HT1080 (cell line): ENCODE results near the gene ZSCAN5B. TPM values are rescaled to one million over a fixed set of nuclear protein-coding genes. Genes with fewer than 3 reads are reported as not detected.

Experiments
- DNase-seq: peaks from one replicate; pipeline ENCODE4 v3.0.0-alpha.2; 2015; ENCODE audit warnings: low read depth
- total RNA-seq: library from RNA; depleted of rRNA; stranded (reverse); fragments of >200 nt; shearing (Covaris generic); gene quantifications from 2 replicates; pipeline ENCODE4 v1.2.3, GENCODE V29; 2014; rRNA removed

ZSCAN5B gene
- total RNA-seq, 1 experiment from 2014 or later: not detected

DNA sequence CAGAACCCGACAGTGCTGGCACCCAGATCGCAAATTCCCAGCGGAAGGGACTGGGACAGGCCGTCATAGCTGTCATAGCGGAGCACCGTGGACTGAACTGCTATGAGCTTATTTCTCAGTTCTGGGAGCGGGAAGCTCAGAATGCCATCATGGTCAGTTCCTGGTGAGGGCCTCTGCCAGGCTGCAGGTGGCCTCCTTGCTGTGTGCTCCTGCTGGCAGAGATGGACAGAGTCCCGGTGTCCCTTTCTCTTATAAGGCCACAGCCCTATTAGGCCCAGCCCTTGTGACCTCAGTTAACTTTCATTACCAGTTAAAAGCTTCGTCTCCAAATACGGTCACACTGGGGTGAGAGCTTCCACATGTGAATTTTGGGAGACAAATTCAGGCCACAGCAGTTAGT, 51.9 kb downstream of the ZSCAN5B start:
- DNase-seq: no peak

DNA sequence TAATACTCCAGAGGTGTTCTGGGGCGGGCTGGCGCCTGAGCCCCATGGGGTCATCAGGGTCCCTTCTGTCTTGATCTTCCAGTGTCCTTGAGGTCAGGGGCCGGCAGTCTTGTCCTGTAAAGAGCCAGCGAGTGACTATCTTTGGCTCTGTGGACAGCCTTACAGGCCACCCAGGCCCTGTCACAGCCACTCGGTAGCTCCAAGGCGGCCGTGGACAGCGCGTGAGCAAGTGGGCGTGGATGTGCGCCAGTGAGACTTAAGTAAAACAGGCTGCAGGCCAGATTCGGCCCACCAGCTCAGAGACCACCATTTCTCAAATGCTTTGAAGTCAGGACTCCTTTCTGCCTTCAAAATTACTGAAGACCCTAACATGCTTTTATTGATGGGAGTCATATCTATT, 52.8 kb downstream of the ZSCAN5B start:
- DNase-seq: no peak

DNA sequence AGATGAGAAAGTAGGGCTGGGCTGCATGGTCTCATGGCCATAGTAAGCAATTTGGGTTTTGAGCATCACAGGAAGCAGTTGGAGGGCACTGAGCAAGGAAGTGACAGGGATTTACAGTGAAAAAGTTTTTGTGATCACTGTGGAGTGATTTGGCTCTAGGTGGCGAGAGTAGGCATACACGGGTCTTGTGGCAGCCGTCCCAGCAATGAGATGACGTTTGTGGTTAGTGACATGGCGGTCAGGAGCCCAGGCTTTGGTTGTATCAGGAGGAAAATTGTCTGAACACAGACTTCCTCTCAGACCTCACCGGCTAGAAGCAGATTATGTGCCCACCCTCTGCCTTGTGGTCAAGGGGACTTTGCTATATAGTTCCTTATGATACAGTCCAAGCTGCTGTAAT, 53.2 kb downstream of the ZSCAN5B start:
- no peak for DNase-seq

DNA sequence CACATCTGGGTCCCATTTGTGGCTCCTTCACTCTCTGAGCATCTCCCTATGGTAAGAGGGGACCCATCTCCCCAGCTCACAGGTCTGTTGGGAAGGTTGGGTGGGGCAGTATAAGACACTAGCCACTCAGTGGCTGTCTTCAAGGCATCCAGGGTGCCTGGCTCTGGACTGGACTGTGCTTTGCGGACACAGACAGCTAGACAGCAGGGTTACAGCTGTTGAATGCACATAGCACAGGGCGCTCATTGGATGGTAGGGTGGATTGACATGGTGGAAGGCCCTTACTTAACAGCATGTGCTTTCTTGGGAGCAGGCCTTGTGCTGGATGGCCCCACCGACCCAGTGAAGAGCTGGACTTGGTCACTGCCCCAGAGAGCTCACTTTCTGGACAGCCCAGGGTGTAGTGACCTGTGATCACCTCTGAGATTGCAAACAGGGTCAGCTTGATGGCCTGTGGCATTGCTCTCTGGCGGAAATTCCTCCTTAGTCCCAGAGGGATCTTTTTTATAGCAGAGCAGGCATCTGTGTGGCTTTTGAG, 54.6 kb downstream of the ZSCAN5B start:
- no peak for DNase-seq

DNA sequence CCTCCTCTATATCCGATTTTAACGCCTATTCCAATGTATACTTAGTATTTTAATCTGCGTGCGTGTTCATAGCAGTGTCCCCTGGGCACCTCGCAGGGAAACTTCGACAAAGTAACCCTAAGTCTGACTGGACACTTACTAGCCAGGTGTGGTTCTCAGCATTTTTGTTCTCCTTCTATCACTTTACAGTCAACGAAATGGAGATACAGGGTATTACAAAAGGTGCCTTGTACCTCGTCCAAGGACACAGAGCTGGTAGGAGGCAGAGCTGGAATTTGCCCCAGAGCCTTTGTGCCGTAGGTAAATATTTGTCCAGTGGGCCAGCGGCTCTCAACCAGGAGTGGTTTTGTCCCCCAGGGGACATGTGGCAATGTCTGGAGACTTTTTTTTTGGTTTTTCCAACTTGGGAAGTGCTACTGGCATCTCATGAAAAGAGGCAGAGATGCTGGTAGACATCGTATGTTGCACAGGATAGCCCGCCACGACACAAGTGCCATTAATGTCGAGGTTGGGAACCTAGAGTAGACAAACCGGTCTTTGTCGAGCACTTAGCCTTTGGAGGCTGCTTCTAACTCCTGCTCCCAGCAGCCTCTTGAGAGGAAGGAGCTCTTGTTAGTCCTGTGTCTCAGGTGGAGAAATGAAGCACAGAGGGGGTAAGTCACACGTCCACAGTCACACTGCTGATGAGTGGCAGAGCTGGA, 55.3 kb downstream of the ZSCAN5B start:
- DNase-seq: no peak

DNA sequence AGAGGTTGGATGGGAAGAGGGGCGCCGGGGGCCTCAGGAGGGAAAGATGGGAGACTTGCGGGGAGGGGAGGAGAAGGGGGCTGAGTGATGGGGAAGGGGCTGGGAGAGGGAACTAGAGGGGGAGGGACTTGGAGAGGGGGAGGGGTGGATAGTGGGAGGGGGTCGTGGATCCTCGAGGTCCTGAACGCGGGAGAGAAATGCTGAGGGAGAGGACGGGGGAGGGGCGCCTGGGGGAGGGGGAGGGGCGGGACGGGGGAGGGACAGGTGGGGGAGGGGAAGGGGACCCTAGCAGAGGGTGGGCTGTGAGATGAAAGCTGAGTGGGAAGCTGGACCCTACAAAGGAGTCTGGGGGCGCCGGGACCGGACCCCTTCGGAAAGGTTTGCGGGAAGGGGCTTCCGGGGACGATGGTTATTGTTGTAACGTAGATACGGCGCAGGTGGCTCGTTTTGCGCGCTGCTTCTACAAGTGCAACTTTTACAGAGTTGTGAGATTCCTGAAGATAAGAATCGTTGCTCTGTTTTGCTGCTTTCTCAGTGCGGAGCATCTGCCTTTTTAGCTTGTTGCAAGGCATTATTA, 56.1 kb downstream of the ZSCAN5B start:
- no peak for DNase-seq

DNA sequence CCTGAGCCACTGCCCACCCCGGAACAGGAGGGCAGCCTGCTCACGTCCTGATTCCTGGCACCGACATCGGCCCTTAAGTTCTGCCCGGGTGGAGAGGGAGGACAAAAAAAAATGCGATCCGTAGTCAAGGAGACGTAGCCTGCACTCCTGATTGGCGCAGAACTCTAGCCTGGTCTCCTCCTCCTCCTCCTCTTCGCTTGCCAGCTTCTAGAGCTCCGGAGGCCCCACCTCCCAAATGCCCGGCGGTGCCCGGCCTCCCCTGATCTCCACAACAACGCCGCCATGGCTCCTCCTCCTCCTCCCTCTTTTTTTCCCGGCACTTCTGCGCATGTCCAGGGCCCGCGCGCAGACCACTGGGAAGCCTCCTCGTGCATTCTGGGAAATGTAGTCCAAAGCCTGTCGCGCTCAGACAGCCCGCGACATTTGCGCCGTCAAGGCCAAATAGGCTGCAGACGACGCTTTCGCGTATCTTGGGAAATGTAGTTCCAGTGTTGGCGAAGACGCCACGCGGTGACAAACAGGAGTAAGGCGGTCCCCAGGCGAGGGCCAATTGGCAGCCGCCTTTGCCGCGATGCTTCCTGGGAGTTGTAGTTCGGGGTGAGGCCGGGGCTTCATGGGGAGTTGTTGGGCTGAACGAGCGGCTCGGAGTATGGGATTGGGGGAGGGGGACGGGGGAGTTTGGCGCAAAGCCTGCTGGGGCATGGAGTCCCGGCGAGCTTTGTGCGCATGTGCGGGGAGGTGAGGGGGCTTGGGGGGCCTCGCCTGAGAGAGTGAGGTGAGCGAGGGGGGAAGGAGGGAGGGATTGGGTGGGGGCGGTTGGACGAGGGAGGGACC, 56.8 kb downstream of the ZSCAN5B start, which contains the start of gene ZNF444:
ZNF444 (plus strand) TSS at position 705 of the 834 bp plus-strand sequence. CDS start 5,625 bp downstream, outside the sequence.
- DNase-seq: peak; percentile 99

DNA sequence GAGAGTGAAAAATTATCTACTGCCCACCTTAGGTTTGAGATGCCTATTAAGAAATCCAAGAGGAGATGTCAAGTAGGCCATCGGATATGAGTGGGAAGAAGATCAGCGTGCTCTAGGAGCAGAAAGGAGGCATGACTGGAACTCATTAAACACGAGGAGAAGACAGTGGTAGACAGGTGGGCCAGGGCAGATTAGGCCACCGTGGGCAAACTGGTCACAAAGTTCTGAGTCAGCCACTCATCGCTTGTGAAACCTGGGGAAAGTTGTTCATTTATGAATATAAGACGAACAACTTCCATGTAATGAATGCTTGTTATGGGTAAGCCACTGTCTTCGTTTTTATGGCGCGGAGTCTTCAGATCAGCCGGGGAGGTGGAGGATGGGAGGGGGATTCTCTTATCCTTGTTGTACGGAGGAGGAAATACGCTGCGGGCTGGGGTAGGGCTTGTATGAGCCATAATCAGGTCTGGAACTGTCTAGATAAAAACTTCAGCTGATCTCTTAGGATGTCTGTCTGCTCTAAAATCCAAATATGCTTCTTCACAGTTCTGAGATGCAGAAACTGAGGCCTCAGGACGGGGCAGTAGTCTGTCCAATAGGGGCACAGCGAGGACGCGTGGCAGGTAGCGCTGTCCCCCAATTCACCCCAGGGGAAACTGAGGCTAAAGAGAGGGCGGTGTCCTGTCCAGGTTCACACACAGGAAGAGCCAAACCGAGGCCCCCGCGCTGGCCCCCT, 57.6 kb downstream of the ZSCAN5B start:
- DNase-seq: no peak

Other genes with a start within 250 kb of the ZSCAN5B start
- not detected in 2 replicates for gene NLRP8, start 250.0 kb downstream of the ZSCAN5B start, total RNA-seq
- gene NLRP5, start 211.0 kb downstream of the ZSCAN5B start, total RNA-seq: not detected in 2 replicates
- gene ZNF787, start 76.5 kb downstream of the ZSCAN5B start, total RNA-seq: 75.1 and 81.6 TPM in 2 replicates
- 31.4 and 35.6 TPM in 2 replicates for gene ZNF444, start 56.5 kb downstream of the ZSCAN5B start, total RNA-seq
- not detected in 2 replicates for gene GALP, start 21.8 kb downstream of the ZSCAN5B start, total RNA-seq
- not detected in 2 replicates for gene ZSCAN5C, start 4.5 kb upstream of the ZSCAN5B start, total RNA-seq
- 0.98 TPM in 1 of 2 replicates, not detected in the other for gene EDDM13, start 75.0 kb upstream of the ZSCAN5B start, total RNA-seq
- gene ZSCAN5A, start 117.1 kb upstream of the ZSCAN5B start, total RNA-seq: 17.5 and 18.9 TPM in 2 replicates
- 0.06 and 0.53 TPM in 2 replicates for gene ZNF582, start 195.8 kb upstream of the ZSCAN5B start, total RNA-seq
- 4.5 and 6.0 TPM in 2 replicates for gene ZNF583, start 206.5 kb upstream of the ZSCAN5B start, total RNA-seq